ENCODE data around the gene CYSTM1. TPM values are rescaled to one million over a fixed set of nuclear protein-coding genes. Genes with fewer than 3 reads are reported as not detected.

Gene CYSTM1
- total and polyA plus RNA-seq, 5 donors from 2014 or later, result 7.1 to 26.4 (median 13.0) TPM

DNA sequence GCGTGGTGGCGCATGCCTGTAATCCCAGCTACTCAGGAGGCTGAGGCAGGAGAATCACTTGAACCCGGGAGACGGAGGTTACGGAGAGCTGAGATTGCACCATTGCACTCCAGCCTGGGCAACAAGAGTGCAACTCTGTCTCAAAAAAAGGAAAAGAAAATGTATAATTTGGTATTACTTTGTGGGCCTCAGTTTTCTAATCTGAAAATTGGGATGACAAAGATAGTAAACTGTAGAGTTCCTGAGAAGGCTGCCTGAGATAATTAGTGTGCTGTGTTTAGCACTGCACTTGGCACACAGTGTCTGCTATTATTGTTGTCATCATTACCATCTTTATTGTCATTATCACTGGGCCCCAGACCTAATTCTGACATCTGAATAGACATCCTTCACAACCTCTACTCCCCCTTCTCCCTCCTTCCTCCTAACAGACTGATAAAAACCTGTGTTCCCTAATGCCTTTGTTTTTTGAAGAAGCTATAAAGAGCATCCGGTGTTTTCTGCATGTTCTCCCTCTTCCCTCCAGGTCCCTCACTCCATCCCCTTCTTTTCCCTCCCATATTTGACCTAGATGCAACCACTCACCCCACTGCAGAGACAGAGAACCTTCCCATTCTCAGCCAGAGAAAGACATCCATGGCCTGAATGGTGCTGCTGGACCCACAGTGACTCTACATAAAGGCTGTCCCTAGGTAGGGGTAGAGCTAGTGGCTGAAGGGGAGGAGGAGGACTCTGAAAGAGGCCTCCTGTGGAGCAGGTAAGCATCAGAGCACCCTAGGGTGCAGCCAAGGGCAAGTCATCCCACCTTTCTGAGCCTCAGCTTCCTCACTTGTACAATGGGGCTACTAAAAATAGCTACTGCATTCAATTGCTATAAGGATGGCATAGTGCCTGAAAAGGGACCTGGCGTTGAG, 15.7 kb upstream of the CYSTM1 start:
- Mint-ChIP-seq H3K27ac (no peak overlapping the region), H3K4me3 (no peak overlapping the region), H3K27me3 (no peaks in the 10 kb centered on the region), H3K4me1 (peaks cover 0 to 10% (median 6%) of the 10 kb centered on the region in 4 donors), H3K9me3 (no peaks in the 10 kb centered on the region), H3K36me3 (no peaks in the 10 kb centered on the region)
- H3K4me3 ChIP-seq (ENCODE audit: low read depth, low read length), result no peak overlapping the region
- H3K36me3 ChIP-seq (ENCODE audit: control insufficient read depth, insufficient read depth, low read length), result no peaks in the 10 kb centered on the region
- H3K9me3 ChIP-seq (ENCODE audit: control insufficient read depth in 2 of 2, low read length in 2 of 2), result no peaks in the 10 kb centered on the region
- no peaks in the 10 kb centered on the region for H3K27me3 ChIP-seq (ENCODE audit: control insufficient read depth, insufficient read depth, low read length)
- H3K4me1 ChIP-seq (ENCODE audit: control insufficient read depth, insufficient read depth, low read length, poor library complexity, severe bottlenecking), result peaks cover 10% of the 10 kb centered on the region
- ATAC-seq (ENCODE audit: low read depth in 2 of 2) (no peak), DNase-seq (no peak)
- no peak overlapping the region for H3K27ac ChIP-seq (ENCODE audit: insufficient read depth, low read length, poor library complexity, severe bottlenecking)

- H3K9me3 Mint-ChIP-seq, result no peaks in the 10 kb centered on the region
- no peak overlapping the region for H3K27ac ChIP-seq (ENCODE audit: insufficient read depth, low read length, poor library complexity, severe bottlenecking)
- DNase-seq, result no peak
Observed at GRCh38 chr5:140162275-140162674, 12.7 kb upstream of the CYSTM1 start.

DNA sequence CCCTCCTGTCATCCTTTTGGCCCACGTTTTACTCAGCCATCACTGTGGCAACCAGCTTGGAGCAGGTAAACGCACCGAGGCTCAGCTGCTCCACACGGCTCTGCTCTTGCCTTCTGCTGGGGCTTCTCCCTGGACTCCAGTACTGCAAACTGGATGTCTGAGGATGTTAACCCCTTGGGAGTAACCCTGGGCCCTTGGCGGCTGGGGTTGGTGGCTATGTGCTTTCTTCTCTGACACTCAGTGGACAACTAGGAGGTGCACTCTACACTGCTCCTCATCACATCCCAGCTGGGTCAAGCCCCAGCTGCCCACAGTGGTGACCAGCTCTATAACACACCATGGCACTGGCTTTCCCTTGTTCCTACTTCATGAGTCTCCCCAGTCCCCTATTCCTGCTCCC, 12.2 kb upstream of the CYSTM1 start:
- no peak overlapping the region for H3K27ac Mint-ChIP-seq
- Histone ChIP-seq H3K9me3 (ENCODE audit: control insufficient read depth in 2 of 2, low read length in 2 of 2) (no peaks in the 10 kb centered on the region), H3K4me3 (ENCODE audit: low read depth, low read length) (no peak overlapping the region), H3K36me3 (ENCODE audit: control insufficient read depth, insufficient read depth, low read length) (no peaks in the 10 kb centered on the region), H3K27ac (ENCODE audit: insufficient read depth, low read length, poor library complexity, severe bottlenecking) (no peak overlapping the region), H3K4me1 (ENCODE audit: control insufficient read depth, insufficient read depth, low read length, poor library complexity, severe bottlenecking) (no peaks in the 10 kb centered on the region), H3K27me3 (ENCODE audit: control insufficient read depth, insufficient read depth, low read length) (no peaks in the 10 kb centered on the region)
- no peak overlapping the region for H3K4me3 Mint-ChIP-seq
- DNase-seq, result no peak
- no peak for ATAC-seq (ENCODE audit: low read depth in 2 of 2)
- no peaks in the 10 kb centered on the region for H3K27me3 Mint-ChIP-seq
- no peaks in the 10 kb centered on the region for H3K4me1 Mint-ChIP-seq
- H3K9me3 Mint-ChIP-seq, result no peaks in the 10 kb centered on the region
- H3K36me3 Mint-ChIP-seq, result no peaks in the 10 kb centered on the region

More at GRCh38 chr5:140162275-140162674, 12.7 kb upstream of the CYSTM1 start:
- Histone ChIP-seq H3K9me3 (ENCODE audit: control insufficient read depth in 2 of 2, low read length in 2 of 2) (no peaks in the 10 kb centered on the region), H3K27me3 (ENCODE audit: control insufficient read depth, insufficient read depth, low read length) (no peaks in the 10 kb centered on the region), H3K4me3 (ENCODE audit: low read depth, low read length) (no peak overlapping the region), H3K36me3 (ENCODE audit: control insufficient read depth, insufficient read depth, low read length) (no peaks in the 10 kb centered on the region), H3K4me1 (ENCODE audit: control insufficient read depth, insufficient read depth, low read length, poor library complexity, severe bottlenecking) (peaks cover 4% of the 10 kb centered on the region)
- Mint-ChIP-seq H3K4me1 (peaks cover 0 to 2% (median under 1%) of the 10 kb centered on the region in 4 donors), H3K27ac (no peak overlapping the region), H3K36me3 (no peaks in the 10 kb centered on the region), H3K27me3 (no peaks in the 10 kb centered on the region), H3K4me3 (peak overlapping the region in 1 of 4 donors; percentile 35)
- no peak for ATAC-seq (ENCODE audit: low read depth in 2 of 2)

DNA sequence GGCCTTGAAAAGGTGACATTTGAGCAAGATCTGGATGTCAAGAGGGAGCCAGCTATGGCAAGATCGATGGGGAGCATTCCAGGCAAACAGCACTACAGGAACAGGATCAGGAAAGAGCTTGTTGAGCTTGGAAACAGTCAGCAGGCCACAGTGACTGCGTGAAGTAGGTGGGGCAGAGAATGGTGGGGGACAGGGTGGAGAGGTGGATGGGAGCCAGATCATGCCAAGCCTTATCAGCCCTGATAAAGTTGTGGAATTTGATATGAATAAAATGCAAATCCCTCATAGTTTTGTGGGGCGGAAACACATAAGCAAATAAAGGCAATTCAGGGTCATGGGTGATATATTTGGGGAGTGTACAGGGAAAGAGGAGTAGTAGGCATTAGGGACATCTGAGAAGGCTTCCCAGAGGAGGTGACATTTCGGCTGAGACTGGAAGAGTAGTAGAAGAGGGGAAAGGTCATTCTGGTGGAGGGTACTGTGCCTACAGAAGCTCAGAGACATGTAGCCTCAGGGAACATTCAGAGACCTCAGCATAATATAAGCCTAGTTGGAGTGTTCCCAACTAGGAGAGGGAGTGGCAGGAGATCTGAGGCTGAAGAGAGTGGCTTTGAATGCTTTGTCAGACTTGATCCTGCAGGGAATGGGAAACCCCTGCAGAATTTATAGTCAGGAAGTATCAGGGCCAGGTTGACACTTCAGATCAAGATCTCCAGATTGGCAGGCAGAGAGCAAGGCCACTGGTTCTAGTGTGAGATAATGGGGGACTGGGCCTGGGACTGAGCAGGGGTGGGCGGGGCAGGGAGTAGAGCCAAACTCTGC, 9.7 kb upstream of the CYSTM1 start:
- no peak overlapping the region for H3K4me3 ChIP-seq (ENCODE audit: low read depth, low read length)
- Mint-ChIP-seq H3K27ac (peak overlapping the region in 1 of 3 donors; percentile 21), H3K27me3 (no peaks in the 10 kb centered on the region), H3K9me3 (no peaks in the 10 kb centered on the region), H3K36me3 (no peaks in the 10 kb centered on the region), H3K4me3 (no peak overlapping the region), H3K4me1 (no peaks in the 10 kb centered on the region)
- H3K4me1 ChIP-seq (ENCODE audit: control insufficient read depth, insufficient read depth, low read length, poor library complexity, severe bottlenecking), result no peaks in the 10 kb centered on the region
- no peak overlapping the region for H3K27ac ChIP-seq (ENCODE audit: insufficient read depth, low read length, poor library complexity, severe bottlenecking)
- H3K27me3 ChIP-seq (ENCODE audit: control insufficient read depth, insufficient read depth, low read length), result no peaks in the 10 kb centered on the region
- H3K9me3 ChIP-seq (ENCODE audit: control insufficient read depth in 2 of 2, low read length in 2 of 2), result no peaks in the 10 kb centered on the region
- no peaks in the 10 kb centered on the region for H3K36me3 ChIP-seq (ENCODE audit: control insufficient read depth, insufficient read depth, low read length)
- no peak for ATAC-seq (ENCODE audit: low read depth in 2 of 2)
- DNase-seq, result no peak

- H3K9me3 ChIP-seq (ENCODE audit: control insufficient read depth in 2 of 2, low read length in 2 of 2), result no peaks in the 10 kb centered on the region
- ATAC-seq (ENCODE audit: low read depth in 2 of 2) (no peak), DNase-seq (no peak)
- Mint-ChIP-seq H3K9me3 (no peaks in the 10 kb centered on the region), H3K27ac (no peak overlapping the region), H3K27me3 (no peaks in the 10 kb centered on the region), H3K36me3 (no peaks in the 10 kb centered on the region), H3K4me3 (no peak overlapping the region), H3K4me1 (no peaks in the 10 kb centered on the region)
- no peaks in the 10 kb centered on the region for H3K4me1 ChIP-seq (ENCODE audit: control insufficient read depth, insufficient read depth, low read length, poor library complexity, severe bottlenecking)
- no peak overlapping the region for H3K4me3 ChIP-seq (ENCODE audit: low read depth, low read length)
- no peaks in the 10 kb centered on the region for H3K27me3 ChIP-seq (ENCODE audit: control insufficient read depth, insufficient read depth, low read length)
- no peaks in the 10 kb centered on the region for H3K36me3 ChIP-seq (ENCODE audit: control insufficient read depth, insufficient read depth, low read length)
- no peak overlapping the region for H3K27ac ChIP-seq (ENCODE audit: insufficient read depth, low read length, poor library complexity, severe bottlenecking)
Observed at GRCh38 chr5:140165923-140166270, 9.1 kb upstream of the CYSTM1 start.

DNA sequence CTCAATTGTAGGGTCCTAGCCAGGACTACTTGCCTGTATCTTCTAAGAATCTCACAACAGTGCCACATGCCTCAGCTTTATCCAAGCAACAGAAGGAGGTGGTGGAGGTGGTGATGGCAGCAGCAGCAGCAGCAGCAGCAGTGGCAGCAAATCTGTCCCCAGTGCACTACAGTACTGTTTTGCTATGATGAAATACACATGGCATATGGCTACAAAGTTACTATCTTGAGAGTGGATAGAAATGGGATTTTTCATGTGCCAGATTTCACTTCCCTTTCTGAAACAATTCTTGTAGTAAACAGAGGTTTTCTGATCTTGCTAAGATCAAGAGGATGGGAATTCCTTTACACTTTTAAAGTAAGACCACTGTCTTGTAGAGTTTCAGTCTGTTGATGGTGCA, 8.1 kb upstream of the CYSTM1 start:
- H3K27ac Mint-ChIP-seq, result no peak overlapping the region
- no peak for ATAC-seq (ENCODE audit: low read depth in 2 of 2)

GRCh38 chr5:140168371-140168770, 6.6 kb upstream of the CYSTM1 start:
- no peaks in the 10 kb centered on the region for H3K27me3 ChIP-seq (ENCODE audit: control insufficient read depth, insufficient read depth, low read length)
- no peaks in the 10 kb centered on the region for H3K36me3 Mint-ChIP-seq
- no peaks in the 10 kb centered on the region for H3K36me3 ChIP-seq (ENCODE audit: control insufficient read depth, insufficient read depth, low read length)
- no peaks in the 10 kb centered on the region for H3K4me1 ChIP-seq (ENCODE audit: control insufficient read depth, insufficient read depth, low read length, poor library complexity, severe bottlenecking)
- DNase-seq, result no peak
- peaks cover 4% of the 10 kb centered on the region for H3K27me3 Mint-ChIP-seq
- H3K9me3 Mint-ChIP-seq, result no peaks in the 10 kb centered on the region
- ATAC-seq (ENCODE audit: low read depth in 2 of 2), result no peak
- H3K4me3 Mint-ChIP-seq, result no peak overlapping the region
- no peak overlapping the region for H3K4me3 ChIP-seq (ENCODE audit: low read depth, low read length)
- no peaks in the 10 kb centered on the region for H3K4me1 Mint-ChIP-seq
- H3K27ac ChIP-seq (ENCODE audit: insufficient read depth, low read length, poor library complexity, severe bottlenecking), result no peak overlapping the region
- no peak overlapping the region for H3K27ac Mint-ChIP-seq
- no peaks in the 10 kb centered on the region for H3K9me3 ChIP-seq (ENCODE audit: control insufficient read depth in 2 of 2, low read length in 2 of 2)

More for the DNA sequence above, 8.1 kb upstream of the CYSTM1 start:
- H3K4me3 Mint-ChIP-seq, result no peak overlapping the region
- Histone ChIP-seq H3K4me1 (ENCODE audit: control insufficient read depth, insufficient read depth, low read length, poor library complexity, severe bottlenecking) (no peaks in the 10 kb centered on the region), H3K27me3 (ENCODE audit: control insufficient read depth, insufficient read depth, low read length) (no peaks in the 10 kb centered on the region), H3K4me3 (ENCODE audit: low read depth, low read length) (no peak overlapping the region), H3K36me3 (ENCODE audit: control insufficient read depth, insufficient read depth, low read length) (no peaks in the 10 kb centered on the region), H3K27ac (ENCODE audit: insufficient read depth, low read length, poor library complexity, severe bottlenecking) (no peak overlapping the region), H3K9me3 (ENCODE audit: control insufficient read depth in 2 of 2, low read length in 2 of 2) (no peaks in the 10 kb centered on the region)
- no peaks in the 10 kb centered on the region for H3K27me3 Mint-ChIP-seq
- no peaks in the 10 kb centered on the region for H3K36me3 Mint-ChIP-seq
- H3K9me3 Mint-ChIP-seq, result no peaks in the 10 kb centered on the region
- H3K4me1 Mint-ChIP-seq, result no peaks in the 10 kb centered on the region
- no peak for DNase-seq

All from CD4-positive, CD25-positive, alpha-beta regulatory T cell (primary cell).